DOHH2 (cell line): ENCODE data around the gene UBQLNL.

Source experiments
- H3F3A ChIP-seq: fragments of 200-600 bp; sonication (generic), shearing (Covaris generic); 2 replicates; pipeline ENCODE4 v1.6.0; 2016; ENCODE audit warnings: antibody characterized with exemption, mild to moderate bottlenecking; ENCODE audit not compliant: control insufficient read depth, insufficient read depth
- H3K27ac ChIP-seq: fragments of 200-600 bp; sonication (generic); 2 replicates; pipeline ENCODE4 v1.5.1; 2014; ENCODE audit warnings: low read depth, mild to moderate bottlenecking, low read length, moderate library complexity
- H3K27me3 ChIP-seq: fragments of 200-600 bp; sonication (generic); 2 replicates; pipeline ENCODE4 v1.6.1; 2014; ENCODE audit warnings: mild to moderate bottlenecking, low read length, mixed read lengths; ENCODE audit not compliant: control insufficient read depth
- H3K36me3 ChIP-seq: fragments of 200-600 bp; sonication (generic); 2 replicates; pipeline ENCODE4 v1.6.1; 2014; ENCODE audit warnings: mild to moderate bottlenecking, low read length, moderate library complexity, mixed read lengths; ENCODE audit not compliant: control insufficient read depth
- H3K4me1 ChIP-seq: fragments of 200-600 bp; sonication (generic); 2 replicates; pipeline ENCODE4 v1.6.1; 2014; ENCODE audit warnings: mild to moderate bottlenecking, low read length, mixed read lengths; ENCODE audit not compliant: control insufficient read depth
- H3K4me2 ChIP-seq: fragments of 200-600 bp; sonication (generic); 2 replicates; pipeline ENCODE4 v1.6.0; 2014; ENCODE audit warnings: mild to moderate bottlenecking, low read length, moderate library complexity
- H3K4me3 ChIP-seq: fragments of 200-600 bp; sonication (generic); 2 replicates; pipeline ENCODE4 v1.5.1; 2014; ENCODE audit warnings: mild to moderate bottlenecking, low read length, mixed read lengths
- H3K79me2 ChIP-seq: fragments of 200-600 bp; sonication (generic); 2 replicates; pipeline ENCODE4 v1.6.1; 2014; ENCODE audit warnings: mild to moderate bottlenecking, low read length, mixed read lengths; ENCODE audit not compliant: control insufficient read depth
- H3K9me2 ChIP-seq: fragments of 200-600 bp; sonication (generic); replicated peaks from 2 replicates; pipeline ENCODE4 v1.6.1; 2014; ENCODE audit warnings: mild to moderate bottlenecking, low read length, mixed read lengths; ENCODE audit not compliant: control insufficient read depth
- H3K9me3 ChIP-seq: fragments of 200-600 bp; sonication (generic); 2 replicates; pipeline ENCODE4 v1.6.1; 2014; ENCODE audit warnings: antibody characterized with exemption, low read length, mixed read lengths; ENCODE audit not compliant: control insufficient read depth, insufficient read depth
- H4K20me1 ChIP-seq: fragments of 200-600 bp; sonication (generic); 2 replicates; pipeline ENCODE4 v1.6.0; 2014; ENCODE audit warnings: low read depth, mild to moderate bottlenecking, antibody characterized with exemption, low read length, moderate library complexity; ENCODE audit not compliant: control insufficient read depth, insufficient read depth
- CTCF ChIP-seq: fragments of 200-600 bp; sonication (generic); IDR thresholded peaks from one replicate; pipeline ENCODE4 v1.5.1; 2014; ENCODE audit warnings: antibody characterized with exemption, mild to moderate bottlenecking, low read depth, low read length; ENCODE audit not compliant: poor library complexity, severe bottlenecking
- EZH2phosphoT487 ChIP-seq: fragments of 200-600 bp; sonication (generic); IDR thresholded peaks from 2 replicates; pipeline ENCODE4 v1.6.1; 2017; ENCODE audit warnings: borderline replicate concordance, mild to moderate bottlenecking, antibody characterized with exemption, low read length, moderate library complexity, mixed read lengths

Gene UBQLNL

GRCh38 chr11:5489576-5490357 is 26.7 kb downstream of the UBQLNL start:
- H3K36me3 ChIP-seq = no peaks in the 10 kb centered on the region
- TF ChIP-seq CTCF (no peak), EZH2phosphoT487 (no peak)
- peaks cover 3% of the 10 kb centered on the region; the same call in 1 of the 2 replicates for H3K27me3 ChIP-seq
- H3K79me2 ChIP-seq = no peaks in the 10 kb centered on the region
- H3K4me2 ChIP-seq = no peak overlapping the region
- no peaks in the 10 kb centered on the region for H4K20me1 ChIP-seq
- no peak overlapping the region for H3K27ac ChIP-seq
- no peaks in the 10 kb centered on the region for H3K4me1 ChIP-seq
- H3K9me3 ChIP-seq = no peaks in the 10 kb centered on the region
- H3K4me3 ChIP-seq = no peak overlapping the region
- H3F3A ChIP-seq = no peaks in the 10 kb centered on the region
- no peaks in the 10 kb centered on the region for H3K9me2 ChIP-seq

DNA sequence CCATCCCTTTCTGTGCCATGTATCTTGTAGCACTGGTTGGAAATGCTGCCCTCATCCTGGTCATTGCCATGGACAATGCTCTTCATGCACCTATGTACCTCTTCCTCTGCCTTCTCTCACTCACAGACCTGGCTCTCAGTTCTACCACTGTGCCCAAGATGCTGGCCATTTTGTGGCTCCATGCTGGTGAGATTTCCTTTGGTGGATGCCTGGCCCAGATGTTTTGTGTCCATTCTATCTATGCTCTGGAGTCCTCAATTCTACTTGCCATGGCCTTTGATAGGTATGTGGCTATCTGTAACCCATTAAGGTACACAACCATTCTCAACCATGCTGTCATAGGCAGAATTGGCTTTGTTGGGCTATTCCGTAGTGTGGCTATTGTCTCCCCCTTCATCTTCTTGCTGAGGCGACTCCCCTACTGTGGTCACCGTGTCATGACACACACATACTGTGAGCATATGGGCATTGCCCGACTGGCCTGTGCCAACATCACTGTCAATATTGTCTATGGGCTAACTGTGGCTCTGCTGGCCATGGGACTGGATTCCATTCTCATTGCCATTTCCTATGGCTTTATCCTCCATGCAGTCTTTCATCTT is 27.6 kb downstream of the UBQLNL start:
- H3K27me3 ChIP-seq = peaks cover 3% of the 10 kb centered on the region; the same call in 1 of the 2 replicates
- H3K79me2 ChIP-seq = no peaks in the 10 kb centered on the region
- no peak overlapping the region for H3K4me3 ChIP-seq
- TF ChIP-seq EZH2phosphoT487 = no peak
- TF ChIP-seq CTCF = no peak
- H3K4me1 ChIP-seq = no peaks in the 10 kb centered on the region
- no peak overlapping the region for H3K27ac ChIP-seq
- no peaks in the 10 kb centered on the region for H3K9me3 ChIP-seq
- no peak overlapping the region for H3K4me2 ChIP-seq
- no peaks in the 10 kb centered on the region for H3F3A ChIP-seq
- no peaks in the 10 kb centered on the region for H3K36me3 ChIP-seq
- no peaks in the 10 kb centered on the region for H3K9me2 ChIP-seq
- H4K20me1 ChIP-seq = no peaks in the 10 kb centered on the region

DNA sequence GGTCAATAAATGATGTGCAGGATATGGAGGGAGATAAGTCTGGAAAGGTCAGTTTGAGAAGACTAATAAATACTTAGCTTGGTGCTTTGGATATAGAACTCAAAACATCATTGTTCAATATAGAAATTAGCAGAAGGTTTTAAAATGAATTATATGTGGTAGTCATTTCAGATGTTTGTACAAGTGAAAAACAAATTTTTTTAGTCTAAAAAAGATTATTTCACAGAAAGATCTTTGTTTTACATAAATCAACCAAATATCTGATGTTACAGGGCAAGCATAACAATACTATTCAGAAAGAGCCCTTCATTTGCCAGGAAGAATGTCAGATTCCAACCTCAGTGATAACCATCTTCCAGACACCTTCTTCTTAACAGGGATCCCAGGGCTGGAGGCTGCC is 28.1 kb downstream of the UBQLNL start, which contains the start of gene OR52D1:
OR52D1 (plus strand) TSS at position 301 of the 400 bp plus-strand sequence; CDS start at position 323, 22 bp downstream.
- Histone ChIP-seq H3K36me3 (no peaks in the 10 kb centered on the region), H3K27ac (no peak within 1 kb of the TSS), H3F3A (no peaks in the 10 kb centered on the region), H3K9me3 (no peaks in the 10 kb centered on the region), H3K79me2 (no peaks in the 10 kb centered on the region), H3K27me3 (peaks cover 3% of the 10 kb centered on the region; the same call in 1 of the 2 replicates), H3K4me3 (no peak within 1 kb of the TSS), H3K9me2 (no peaks in the 10 kb centered on the region), H3K4me1 (no peaks in the 10 kb centered on the region), H4K20me1 (no peaks in the 10 kb centered on the region), H3K4me2 (no peak within 1 kb of the TSS)
- TF ChIP-seq CTCF = no peak
- no peak for TF ChIP-seq EZH2phosphoT487
